ENCODE results near the gene ANGPT4.

DNA sequence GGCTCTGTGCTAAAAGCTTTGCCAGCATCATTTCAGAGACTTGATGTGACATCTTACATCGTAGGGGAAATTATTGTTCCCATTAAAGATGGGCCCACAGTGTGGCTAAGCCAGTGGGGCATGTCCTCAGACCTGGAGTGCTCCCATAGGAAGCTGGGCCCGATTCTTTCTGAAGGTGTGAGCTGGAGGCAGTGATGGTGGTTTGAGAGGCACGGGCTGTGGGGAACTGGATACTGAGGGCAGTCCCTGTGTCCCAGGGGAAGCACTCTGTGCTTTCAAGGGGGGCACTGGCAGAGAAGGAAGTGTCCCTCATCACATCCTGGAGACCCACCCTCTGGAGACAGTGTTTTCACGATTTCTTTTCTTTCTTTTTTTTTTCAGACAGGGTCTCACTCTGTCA lies 91.2 kb downstream of the ANGPT4 start:
- TF ChIP-seq, protein P1, sequence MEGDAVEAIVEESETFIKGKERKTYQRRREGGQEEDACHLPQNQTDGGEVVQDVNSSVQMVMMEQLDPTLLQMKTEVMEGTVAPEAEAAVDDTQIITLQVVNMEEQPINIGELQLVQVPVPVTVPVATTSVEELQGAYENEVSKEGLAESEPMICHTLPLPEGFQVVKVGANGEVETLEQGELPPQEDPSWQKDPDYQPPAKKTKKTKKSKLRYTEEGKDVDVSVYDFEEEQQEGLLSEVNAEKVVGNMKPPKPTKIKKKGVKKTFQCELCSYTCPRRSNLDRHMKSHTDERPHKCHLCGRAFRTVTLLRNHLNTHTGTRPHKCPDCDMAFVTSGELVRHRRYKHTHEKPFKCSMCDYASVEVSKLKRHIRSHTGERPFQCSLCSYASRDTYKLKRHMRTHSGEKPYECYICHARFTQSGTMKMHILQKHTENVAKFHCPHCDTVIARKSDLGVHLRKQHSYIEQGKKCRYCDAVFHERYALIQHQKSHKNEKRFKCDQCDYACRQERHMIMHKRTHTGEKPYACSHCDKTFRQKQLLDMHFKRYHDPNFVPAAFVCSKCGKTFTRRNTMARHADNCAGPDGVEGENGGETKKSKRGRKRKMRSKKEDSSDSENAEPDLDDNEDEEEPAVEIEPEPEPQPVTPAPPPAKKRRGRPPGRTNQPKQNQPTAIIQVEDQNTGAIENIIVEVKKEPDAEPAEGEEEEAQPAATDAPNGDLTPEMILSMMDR (IDR thresholded peaks at IDR 0.05): no peak
- no peak for TF ChIP-seq POLR2A (IDR thresholded peaks at IDR 0.05)
- TF ChIP-seq EP300 (IDR thresholded peaks at IDR 0.05): no peak

Data from tibial nerve (tissue), 4 donors.